ENCODE results near the gene RAB23.

- no peak for TF ChIP-seq POLR2A (IDR thresholded peaks at IDR 0.05)
- no peak for TF ChIP-seq CTCF (IDR thresholded peaks at IDR 0.05)
- no peak for TF ChIP-seq POLR2AphosphoS5 (IDR thresholded peaks at IDR 0.05)
- TF ChIP-seq EP300 (IDR thresholded peaks at IDR 0.05; ENCODE audit: low read depth) = no peak
These were observed 32.1 kb upstream of the RAB23 start for GRCh38 chr6:57254055-57254717.
